SU-DHL-6 (cell line): ENCODE results near the gene SLC9A6.

Experiments
- CTCF ChIP-seq: fragments of 200-600 bp; sonication (generic); IDR thresholded peaks from one replicate; pipeline ENCODE4 v1.5.1; 2017; ENCODE audit warnings: antibody characterized with exemption, mild to moderate bottlenecking, low read length, moderate library complexity; ENCODE audit not compliant: insufficient read depth, poor library complexity, severe bottlenecking
- EZH2phosphoT487 ChIP-seq: fragments of 200-600 bp; sonication (generic), shearing (Covaris generic); conservative IDR thresholded peaks from 2 replicates; pipeline ENCODE4 v1.6.1; 2018; ENCODE audit warnings: mild to moderate bottlenecking, antibody characterized with exemption, low read length, moderate library complexity, mixed read lengths

- TF ChIP-seq CTCF, result no peak
- no peak for TF ChIP-seq EZH2phosphoT487
Measured at GRCh38 chrX:136032370-136032769, 47.1 kb downstream of the SLC9A6 start.
